ENCODE results near the gene PHF19.

Gene PHF19

DNA sequence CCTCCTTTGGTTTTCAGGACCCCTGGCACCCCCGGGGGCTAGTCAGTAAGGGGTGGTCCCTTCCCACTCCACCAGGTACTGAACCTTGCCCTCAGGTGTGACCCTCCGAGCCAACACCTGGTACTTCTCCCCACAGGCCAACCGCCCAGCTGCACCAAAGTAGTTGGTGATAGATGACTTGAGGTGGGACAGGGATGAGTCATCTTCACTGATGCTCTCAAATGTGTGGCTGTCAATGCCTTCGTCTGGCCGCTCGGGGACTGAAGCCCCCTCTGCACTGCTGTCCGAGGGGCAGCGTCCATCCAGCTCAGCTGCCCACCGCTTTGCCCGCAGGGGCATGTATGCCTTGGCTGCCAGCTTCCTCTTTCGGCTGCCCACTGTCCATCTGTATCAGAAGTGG, 19.1 kb downstream of the PHF19 start:
- Histone ChIP-seq H3K27me3 (ENCODE audit: control insufficient read depth, low read length) (no peaks in the 10 kb centered on the region), H3F3A (ENCODE audit: control insufficient read depth, insufficient read depth) (peaks cover 2% of the 10 kb centered on the region; the same call in 1 of the 2 replicates), H4K20me1 (ENCODE audit: control insufficient read depth, insufficient read depth, low read depth, low read length) (no peaks in the 10 kb centered on the region), H3K79me2 (ENCODE audit: control insufficient read depth, low read length) (no peaks in the 10 kb centered on the region), H3K4me1 (ENCODE audit: control insufficient read depth, low read length) (no peaks in the 10 kb centered on the region), H3K9me3 (ENCODE audit: control insufficient read depth, insufficient read depth, low read length) (no peaks in the 10 kb centered on the region), H3K9me2 (replicated peaks; ENCODE audit: control insufficient read depth, low read length) (no peaks in the 10 kb centered on the region), H3K4me3 (ENCODE audit: low read length) (no peak overlapping the region), H3K27ac (ENCODE audit: low read depth, low read length) (no peak overlapping the region), H3K4me2 (ENCODE audit: low read length) (no peak overlapping the region), H3K36me3 (ENCODE audit: control insufficient read depth, low read length) (peaks cover 88% of the 10 kb centered on the region)
- TF ChIP-seq, protein P1, sequence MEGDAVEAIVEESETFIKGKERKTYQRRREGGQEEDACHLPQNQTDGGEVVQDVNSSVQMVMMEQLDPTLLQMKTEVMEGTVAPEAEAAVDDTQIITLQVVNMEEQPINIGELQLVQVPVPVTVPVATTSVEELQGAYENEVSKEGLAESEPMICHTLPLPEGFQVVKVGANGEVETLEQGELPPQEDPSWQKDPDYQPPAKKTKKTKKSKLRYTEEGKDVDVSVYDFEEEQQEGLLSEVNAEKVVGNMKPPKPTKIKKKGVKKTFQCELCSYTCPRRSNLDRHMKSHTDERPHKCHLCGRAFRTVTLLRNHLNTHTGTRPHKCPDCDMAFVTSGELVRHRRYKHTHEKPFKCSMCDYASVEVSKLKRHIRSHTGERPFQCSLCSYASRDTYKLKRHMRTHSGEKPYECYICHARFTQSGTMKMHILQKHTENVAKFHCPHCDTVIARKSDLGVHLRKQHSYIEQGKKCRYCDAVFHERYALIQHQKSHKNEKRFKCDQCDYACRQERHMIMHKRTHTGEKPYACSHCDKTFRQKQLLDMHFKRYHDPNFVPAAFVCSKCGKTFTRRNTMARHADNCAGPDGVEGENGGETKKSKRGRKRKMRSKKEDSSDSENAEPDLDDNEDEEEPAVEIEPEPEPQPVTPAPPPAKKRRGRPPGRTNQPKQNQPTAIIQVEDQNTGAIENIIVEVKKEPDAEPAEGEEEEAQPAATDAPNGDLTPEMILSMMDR (IDR thresholded peaks at IDR 0.05; ENCODE audit: low read depth, low read length, poor library complexity, severe bottlenecking), result no peak
- no peak for TF ChIP-seq EZH2phosphoT487 (IDR thresholded peaks at IDR 0.05; ENCODE audit: borderline replicate concordance, low read length)

DNA sequence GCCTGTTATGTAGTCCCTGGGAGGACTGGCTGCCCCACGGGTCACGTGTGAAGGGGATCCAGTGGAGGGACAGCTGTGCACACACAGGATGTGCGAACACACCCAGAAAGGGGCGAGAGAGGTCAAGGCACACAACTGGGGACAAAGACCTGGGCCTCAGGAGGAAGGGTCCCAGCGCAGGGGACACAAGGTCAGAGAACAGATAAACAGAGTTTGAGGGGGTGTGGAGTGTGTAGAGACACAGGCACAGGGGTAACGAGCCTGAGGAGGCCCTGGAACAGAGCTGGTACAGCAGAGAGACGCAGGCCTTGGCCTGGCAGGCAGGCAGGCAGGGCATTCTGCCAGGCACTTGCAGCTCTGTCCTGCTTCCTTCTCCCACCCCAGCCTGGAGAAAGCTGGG, 19.5 kb downstream of the PHF19 start:
- Histone ChIP-seq H3K4me3 (ENCODE audit: low read length) (no peak overlapping the region), H3K9me2 (replicated peaks; ENCODE audit: control insufficient read depth, low read length) (no peaks in the 10 kb centered on the region), H3K79me2 (ENCODE audit: control insufficient read depth, low read length) (no peaks in the 10 kb centered on the region), H3K27me3 (ENCODE audit: control insufficient read depth, low read length) (no peaks in the 10 kb centered on the region), H4K20me1 (ENCODE audit: control insufficient read depth, insufficient read depth, low read depth, low read length) (no peaks in the 10 kb centered on the region), H3K36me3 (ENCODE audit: control insufficient read depth, low read length) (peaks cover 88% of the 10 kb centered on the region), H3F3A (ENCODE audit: control insufficient read depth, insufficient read depth) (peaks cover 7% of the 10 kb centered on the region), H3K27ac (ENCODE audit: low read depth, low read length) (no peak overlapping the region), H3K4me1 (ENCODE audit: control insufficient read depth, low read length) (no peaks in the 10 kb centered on the region), H3K4me2 (ENCODE audit: low read length) (no peak overlapping the region), H3K9me3 (ENCODE audit: control insufficient read depth, insufficient read depth, low read length) (no peaks in the 10 kb centered on the region)
- TF ChIP-seq, protein P1 (IDR thresholded peaks at IDR 0.05; ENCODE audit: low read depth, low read length, poor library complexity, severe bottlenecking), result no peak
- TF ChIP-seq EZH2phosphoT487 (IDR thresholded peaks at IDR 0.05; ENCODE audit: borderline replicate concordance, low read length), result no peak

DNA sequence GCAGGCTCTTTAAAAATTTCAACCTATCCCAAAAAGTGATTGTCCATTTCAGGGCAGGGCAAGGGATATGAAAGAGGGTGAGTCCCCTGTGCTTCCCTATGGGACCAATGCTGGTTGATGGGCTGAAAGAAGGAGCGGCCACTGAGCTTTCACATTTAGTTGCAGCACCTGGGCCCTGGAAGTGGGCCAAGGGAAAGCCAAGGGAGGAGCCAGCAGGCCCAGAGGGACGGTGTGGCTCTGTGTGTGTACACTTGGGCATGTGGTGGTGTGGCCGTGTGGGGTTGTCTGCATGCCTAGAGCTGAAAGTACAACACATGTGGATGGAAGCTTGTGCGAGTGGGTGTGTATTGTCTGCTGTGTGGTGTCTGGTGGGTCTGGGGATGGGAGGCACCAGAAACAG, 20.3 kb downstream of the PHF19 start:
- Histone ChIP-seq H3K27ac (ENCODE audit: low read depth, low read length) (no peak overlapping the region), H3K4me3 (ENCODE audit: low read length) (no peak overlapping the region), H3K36me3 (ENCODE audit: control insufficient read depth, low read length) (peaks cover 82% of the 10 kb centered on the region), H3K4me2 (ENCODE audit: low read length) (no peak overlapping the region), H3K79me2 (ENCODE audit: control insufficient read depth, low read length) (no peaks in the 10 kb centered on the region), H3K27me3 (ENCODE audit: control insufficient read depth, low read length) (no peaks in the 10 kb centered on the region), H3K9me2 (replicated peaks; ENCODE audit: control insufficient read depth, low read length) (no peaks in the 10 kb centered on the region), H4K20me1 (ENCODE audit: control insufficient read depth, insufficient read depth, low read depth, low read length) (no peaks in the 10 kb centered on the region), H3K4me1 (ENCODE audit: control insufficient read depth, low read length) (no peaks in the 10 kb centered on the region), H3K9me3 (ENCODE audit: control insufficient read depth, insufficient read depth, low read length) (no peaks in the 10 kb centered on the region), H3F3A (ENCODE audit: control insufficient read depth, insufficient read depth) (peaks cover 7% of the 10 kb centered on the region)
- no peak for TF ChIP-seq EZH2phosphoT487 (IDR thresholded peaks at IDR 0.05; ENCODE audit: borderline replicate concordance, low read length)
- TF ChIP-seq, protein P1 (IDR thresholded peaks at IDR 0.05; ENCODE audit: low read depth, low read length, poor library complexity, severe bottlenecking), result no peak

All from DOHH2 (cell line).